Measurements from ENCODE around the gene EEFSEC. TPM values are rescaled to one million over a fixed set of nuclear protein-coding genes. Genes with fewer than 3 reads are reported as not detected.

EEFSEC gene
- total RNA-seq, 1 donor from 2014 or later, result 16.2 TPM

GRCh38 chr3:128327606-128328031 is 174.3 kb downstream of the EEFSEC start:
- Histone ChIP-seq H3K4me1 (no peaks in the 10 kb centered on the region), H3K9me3 (no peaks in the 10 kb centered on the region), H3K36me3 (no peaks in the 10 kb centered on the region), H3K27ac (no peak overlapping the region), H3K27me3 (no peaks in the 10 kb centered on the region), H3K4me3 (no peak overlapping the region)
- peak in 1 of 2 donors; percentile 53 for DNase-seq (ENCODE audit: low spot score in 2 of 2)
- intact Hi-C loops (cut with DNase I), result no loop called here
- no peak for TF ChIP-seq CTCF (IDR thresholded peaks at IDR 0.05)

- Histone ChIP-seq H3K9me3 (no peaks in the 10 kb centered on the region), H3K36me3 (no peaks in the 10 kb centered on the region), H3K4me3 (no peak overlapping the region), H3K27me3 (no peaks in the 10 kb centered on the region), H3K27ac (no peak overlapping the region), H3K4me1 (no peaks in the 10 kb centered on the region)
- intact Hi-C loops (cut with DNase I), result no loop called here
- TF ChIP-seq CTCF (IDR thresholded peaks at IDR 0.05), result no peak
- DNase-seq (ENCODE audit: low spot score in 2 of 2), result peak in 1 of 2 donors; percentile 27
These were observed 175.5 kb downstream of the EEFSEC start for GRCh38 chr3:128328546-128329458.

GRCh38 chr3:128329491-128330213 is 176.4 kb downstream of the EEFSEC start:
- no peaks in the 10 kb centered on the region for H3K27me3 ChIP-seq
- no peak for TF ChIP-seq CTCF (IDR thresholded peaks at IDR 0.05)
- intact Hi-C loops (cut with DNase I), result no loop called here
- H3K4me3 ChIP-seq, result no peak overlapping the region
- H3K4me1 ChIP-seq, result no peaks in the 10 kb centered on the region
- H3K27ac ChIP-seq, result no peak overlapping the region
- no peaks in the 10 kb centered on the region for H3K36me3 ChIP-seq
- peak in 1 of 2 donors; percentile 37 for DNase-seq (ENCODE audit: low spot score in 2 of 2)
- no peaks in the 10 kb centered on the region for H3K9me3 ChIP-seq

GRCh38 chr3:128330214-128330842 is 177.0 kb downstream of the EEFSEC start:
- peak in 1 of 2 donors; percentile 35 for DNase-seq (ENCODE audit: low spot score in 2 of 2)
- Histone ChIP-seq H3K4me1 (no peaks in the 10 kb centered on the region), H3K4me3 (no peak overlapping the region), H3K27me3 (no peaks in the 10 kb centered on the region), H3K27ac (no peak overlapping the region), H3K36me3 (no peaks in the 10 kb centered on the region), H3K9me3 (no peaks in the 10 kb centered on the region)
- intact Hi-C loops (cut with DNase I), result no loop called here
- TF ChIP-seq CTCF (IDR thresholded peaks at IDR 0.05), result no peak

GRCh38 chr3:128334086-128334645 is 180.9 kb downstream of the EEFSEC start:
- H3K27ac ChIP-seq, result no peak overlapping the region
- no peak overlapping the region for H3K4me3 ChIP-seq
- no peaks in the 10 kb centered on the region for H3K27me3 ChIP-seq
- intact Hi-C loops (cut with DNase I), result no loop called here
- no peak for DNase-seq (ENCODE audit: low spot score in 2 of 2)
- no peaks in the 10 kb centered on the region for H3K4me1 ChIP-seq
- H3K9me3 ChIP-seq, result no peaks in the 10 kb centered on the region
- no peak for TF ChIP-seq CTCF (IDR thresholded peaks at IDR 0.05)
- peaks cover 0 to 5% of the 10 kb centered on the region in 2 donors for H3K36me3 ChIP-seq
